Thoracic aorta (tissue), 2 donors: ENCODE results near the gene FBN3. TPM values are rescaled to one million over a fixed set of nuclear protein-coding genes. Genes with fewer than 3 reads are reported as not detected.

Experiments used
- ATAC-seq: fragments of 150-250 bp; one replicate; pipeline ENCODE4 v1.8.0; 2017; ENCODE audit warnings: low read depth; ENCODE audit not compliant: insufficient number of reproducible peaks, low FRiP score
- DNase-seq: peaks from one replicate; pipeline ENCODE4 v3.0.0-alpha.2; 2020; ENCODE audit warnings: low spot score
- H3K27ac ChIP-seq, 2 donors: fragments of 200-600 bp; sonication (generic); 1 replicate in 1 of 2; 2 replicates in 1 of 2; pipeline ENCODE4 v1.5.1; 2016; ENCODE audit warnings: mild to moderate bottlenecking in 2 of 2, moderate library complexity in 2 of 2
- H3K27me3 ChIP-seq: fragments of 200-600 bp; sonication (generic); replicated peaks from 2 replicates; pipeline ENCODE4 v1.6.0; 2016; ENCODE audit warnings: mild to moderate bottlenecking; ENCODE audit not compliant: insufficient read depth
- H3K36me3 ChIP-seq: fragments of 200-600 bp; sonication (generic); one replicate; pipeline ENCODE4 v1.5.1; 2016
- H3K4me1 ChIP-seq, 2 donors: fragments of 200-600 bp; sonication (generic); 1 replicate in 1 of 2; 2 replicates in 1 of 2; pipeline versions ENCODE4 v1.5.1 to v1.6.0; 2016; ENCODE audit warnings: low read depth in 2 of 2, mild to moderate bottlenecking in 1 of 2; ENCODE audit not compliant: control insufficient read depth in 1 of 2
- H3K4me3 ChIP-seq: fragments of 200-600 bp; sonication (generic); 2 replicates; pipeline ENCODE4 v1.5.1; 2016; ENCODE audit warnings: mild to moderate bottlenecking
- H3K9me3 ChIP-seq: fragments of 200-600 bp; sonication (generic); 2 replicates; pipeline ENCODE4 v1.5.1; 2016
- total RNA-seq, 2 donors: library from RNA; depleted of rRNA; stranded (reverse); fragments of >200 nt; gene quantifications; one replicate each; pipeline versions ENCODE4 v1.1.0 to v1.2.3, GENCODE V29; 2016
- TF ChIP-seq, protein P1 (sequence below): fragments of 200-600 bp; sonication (generic); IDR thresholded peaks from one replicate; pipeline ENCODE4 v1.5.1; 2019; ENCODE audit warnings: antibody characterized with exemption

FBN3 gene
- total RNA-seq, 2 donors from 2014 or later: not detected

DNA sequence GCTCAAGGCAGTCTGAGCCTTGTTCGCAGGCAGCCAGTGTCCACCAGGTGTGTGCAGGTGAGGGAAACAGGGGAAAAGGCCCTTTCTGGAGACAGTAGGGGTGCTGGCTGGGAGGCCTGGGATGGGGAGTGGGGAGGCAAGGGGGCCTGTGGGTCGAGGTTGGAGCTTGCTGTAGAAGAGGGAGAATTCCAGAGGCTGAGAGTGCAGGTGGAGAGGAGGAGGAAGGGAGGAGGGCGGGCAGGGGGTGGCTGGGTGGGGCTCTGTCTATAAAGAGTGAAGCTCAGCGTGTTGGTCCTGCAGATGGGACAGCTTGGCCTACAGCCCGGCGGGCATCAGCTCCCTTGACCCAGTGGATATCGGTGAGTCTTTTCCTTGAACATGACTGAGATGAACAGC, 96.9 kb downstream of the FBN3 start, which contains the start of gene CCL25:
TSS of gene CCL25 (plus strand) at position 297 of the 396 bp plus-strand sequence. CDS start 290 bp downstream, outside the sequence.
- Histone ChIP-seq H3K4me1 (peaks cover 0 to 5% of the 10 kb centered on the region in 2 donors), H3K36me3 (no peaks in the 10 kb centered on the region), H3K27me3 (no peaks in the 10 kb centered on the region), H3K9me3 (no peaks in the 10 kb centered on the region), H3K4me3 (no peak within 1 kb of the TSS), H3K27ac (no peak within 1 kb of the TSS)
- ATAC-seq (no peak), DNase-seq (no peak)
- TF ChIP-seq, protein P1, sequence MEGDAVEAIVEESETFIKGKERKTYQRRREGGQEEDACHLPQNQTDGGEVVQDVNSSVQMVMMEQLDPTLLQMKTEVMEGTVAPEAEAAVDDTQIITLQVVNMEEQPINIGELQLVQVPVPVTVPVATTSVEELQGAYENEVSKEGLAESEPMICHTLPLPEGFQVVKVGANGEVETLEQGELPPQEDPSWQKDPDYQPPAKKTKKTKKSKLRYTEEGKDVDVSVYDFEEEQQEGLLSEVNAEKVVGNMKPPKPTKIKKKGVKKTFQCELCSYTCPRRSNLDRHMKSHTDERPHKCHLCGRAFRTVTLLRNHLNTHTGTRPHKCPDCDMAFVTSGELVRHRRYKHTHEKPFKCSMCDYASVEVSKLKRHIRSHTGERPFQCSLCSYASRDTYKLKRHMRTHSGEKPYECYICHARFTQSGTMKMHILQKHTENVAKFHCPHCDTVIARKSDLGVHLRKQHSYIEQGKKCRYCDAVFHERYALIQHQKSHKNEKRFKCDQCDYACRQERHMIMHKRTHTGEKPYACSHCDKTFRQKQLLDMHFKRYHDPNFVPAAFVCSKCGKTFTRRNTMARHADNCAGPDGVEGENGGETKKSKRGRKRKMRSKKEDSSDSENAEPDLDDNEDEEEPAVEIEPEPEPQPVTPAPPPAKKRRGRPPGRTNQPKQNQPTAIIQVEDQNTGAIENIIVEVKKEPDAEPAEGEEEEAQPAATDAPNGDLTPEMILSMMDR: no peak

DNA sequence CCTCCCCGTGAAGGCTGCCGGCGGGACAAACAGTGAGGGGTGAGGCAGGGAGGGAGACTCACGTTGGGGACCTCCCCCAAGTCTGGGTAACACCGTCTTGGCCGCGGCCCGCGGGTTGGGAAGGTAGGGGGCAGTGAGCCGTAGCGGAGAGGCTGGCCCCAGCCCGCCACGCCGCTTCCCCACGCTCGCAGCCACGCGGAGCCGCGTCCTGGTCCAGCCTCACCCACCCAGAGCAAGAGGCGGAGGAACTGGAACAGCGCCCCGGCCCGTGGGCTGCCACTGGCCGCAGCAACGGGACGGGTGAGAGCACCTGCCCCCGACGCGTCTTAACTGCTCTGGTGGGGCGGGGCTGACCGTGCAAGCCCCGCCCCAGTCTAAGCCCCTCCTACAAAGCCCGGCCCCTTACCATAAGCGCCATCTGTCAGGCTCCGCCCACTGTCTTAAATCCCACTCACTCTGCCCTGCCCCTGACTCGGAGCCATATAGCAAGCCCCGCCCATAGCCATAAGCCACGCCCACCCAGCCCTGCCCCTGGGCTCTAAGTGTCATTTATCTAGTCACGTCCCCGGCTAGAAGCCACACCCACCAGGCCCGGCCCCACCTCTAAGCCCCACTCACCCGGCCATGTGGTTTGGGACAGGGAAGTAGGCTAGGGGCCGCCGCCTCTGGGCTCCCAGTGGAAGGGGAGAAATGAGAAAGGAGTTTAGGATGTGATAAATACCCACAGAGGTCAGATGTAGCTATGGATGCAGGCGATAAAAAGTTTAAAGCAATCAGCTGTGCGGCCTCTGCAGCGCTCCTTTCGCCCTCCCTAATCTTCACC, 98.9 kb downstream of the FBN3 start:
- DNase-seq (peak; percentile 45), ATAC-seq (no peak)
- Histone ChIP-seq H3K27me3 (no peaks in the 10 kb centered on the region), H3K27ac (no peak overlapping the region), H3K4me1 (peaks cover 0 to 5% of the 10 kb centered on the region in 2 donors), H3K4me3 (peak overlapping the region; percentile 32), H3K36me3 (no peaks in the 10 kb centered on the region), H3K9me3 (no peaks in the 10 kb centered on the region)
- TF ChIP-seq, protein P1: no peak

DNA sequence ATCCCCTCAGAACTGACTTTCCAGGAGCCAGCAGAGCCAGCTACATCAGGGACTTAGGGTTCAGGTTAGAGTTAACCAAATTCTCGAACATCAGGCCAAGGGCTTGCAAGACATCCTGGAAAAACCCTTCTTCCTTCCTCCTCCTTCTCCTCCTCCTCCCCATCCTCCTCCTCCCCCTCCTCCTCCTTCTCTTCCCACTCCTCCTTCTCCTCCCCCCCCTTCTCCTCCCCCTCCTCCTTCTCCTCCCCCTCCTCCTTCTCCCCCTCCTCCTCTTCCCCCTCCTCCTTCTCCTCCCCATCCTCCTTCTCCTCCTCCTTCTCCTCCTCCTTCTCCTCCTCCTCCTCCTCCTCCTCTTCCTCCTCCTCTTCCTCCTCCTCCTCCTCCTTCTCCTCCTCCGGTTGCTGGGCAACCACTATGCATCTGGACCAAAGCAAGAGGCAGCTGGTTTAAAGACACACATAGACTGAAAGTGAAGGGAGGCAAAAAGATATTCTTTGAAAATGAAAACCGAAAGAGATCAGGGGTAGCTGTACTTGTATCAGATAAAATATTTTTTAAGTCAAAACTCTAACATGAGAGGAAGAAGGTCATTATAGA, 102.7 kb downstream of the FBN3 start:
- DNase-seq (no peak), ATAC-seq (no peak)
- H3K36me3 ChIP-seq: no peaks in the 10 kb centered on the region
- TF ChIP-seq, protein P1: no peak
- peaks cover 0 to 5% of the 10 kb centered on the region in 2 donors for H3K4me1 ChIP-seq
- no peaks in the 10 kb centered on the region for H3K9me3 ChIP-seq
- no peak overlapping the region for H3K4me3 ChIP-seq
- H3K27me3 ChIP-seq: no peaks in the 10 kb centered on the region
- H3K27ac ChIP-seq: no peak overlapping the region

DNA sequence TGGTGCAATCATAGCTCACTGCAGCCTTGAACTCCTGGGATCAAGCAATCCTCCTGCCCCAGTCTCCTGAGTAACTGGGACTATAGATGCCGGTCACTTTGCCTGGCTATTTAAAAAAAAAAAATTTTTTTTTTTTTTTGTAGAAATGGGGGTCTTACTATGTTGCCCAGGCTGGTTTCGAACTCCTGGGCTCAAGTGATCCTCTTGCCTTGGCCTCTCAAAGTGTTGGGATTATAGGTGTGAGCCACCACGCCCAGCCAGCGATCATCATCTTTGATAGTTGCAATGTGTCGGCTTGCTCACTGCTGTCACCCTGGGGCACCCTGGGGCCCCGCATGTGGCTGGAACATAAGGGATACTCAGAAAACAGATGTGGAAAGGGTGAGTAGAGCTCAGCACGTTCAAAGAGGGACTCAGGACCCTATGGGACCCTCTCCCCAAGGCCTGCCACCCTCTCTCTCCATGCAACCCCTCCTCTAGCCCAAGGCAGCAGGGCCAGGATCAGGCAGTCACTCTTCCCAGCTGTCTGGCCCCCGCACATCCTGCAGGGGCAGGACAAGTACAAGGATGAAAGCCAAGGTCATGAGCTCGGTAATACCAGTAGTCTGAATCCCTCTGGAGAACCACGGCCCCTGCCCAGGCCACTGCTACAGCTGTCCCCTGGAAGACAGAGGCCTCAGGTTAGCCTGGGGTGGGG, 103.4 kb downstream of the FBN3 start:
- H3K27ac ChIP-seq: no peak overlapping the region
- ATAC-seq: no peak
- no peaks in the 10 kb centered on the region for H3K36me3 ChIP-seq
- no peaks in the 10 kb centered on the region for H3K27me3 ChIP-seq
- no peak for DNase-seq
- TF ChIP-seq, protein P1: no peak
- H3K9me3 ChIP-seq: no peaks in the 10 kb centered on the region
- no peak overlapping the region for H3K4me3 ChIP-seq
- peaks cover 0 to 5% of the 10 kb centered on the region in 2 donors for H3K4me1 ChIP-seq

DNA sequence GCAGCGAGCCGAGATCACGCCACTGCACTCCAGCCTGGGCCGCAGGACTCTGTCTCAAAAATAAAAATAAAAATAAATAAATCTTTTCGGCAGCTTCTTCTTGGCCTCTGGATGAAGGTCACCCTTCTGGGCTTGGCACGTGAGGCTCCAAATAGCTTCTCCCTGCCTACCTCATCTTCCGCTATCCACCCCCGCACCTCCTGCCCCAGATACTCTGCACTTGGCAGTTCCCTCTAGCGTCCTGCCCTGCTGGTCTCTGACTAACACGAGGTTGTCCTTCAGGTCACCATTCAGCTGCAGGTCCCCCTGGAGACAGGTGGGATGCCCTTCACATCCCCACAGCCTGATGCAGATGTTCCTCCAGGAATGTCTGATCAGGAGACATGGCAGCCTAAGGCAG, 105.4 kb downstream of the FBN3 start:
- H3K27ac ChIP-seq: no peak overlapping the region
- no peak for ATAC-seq

More for the DNA sequence above, 105.4 kb downstream of the FBN3 start:
- no peaks in the 10 kb centered on the region for H3K9me3 ChIP-seq
- DNase-seq: no peak
- H3K4me1 ChIP-seq: no peaks in the 10 kb centered on the region
- H3K36me3 ChIP-seq: no peaks in the 10 kb centered on the region
- no peaks in the 10 kb centered on the region for H3K27me3 ChIP-seq
- TF ChIP-seq, protein P1: no peak
- no peak overlapping the region for H3K4me3 ChIP-seq
